ENCODE data around the gene GNS.
A peak's percentile ranks its signal among the peaks of the same experiment; 100 is the strongest.

The GNS gene

GRCh38 chr12:64759035-64759894, at the start of gene GNS:
Gene GNS (minus strand): TSS chr12:64759406. CDS start chr12:64759276, 130 bp downstream.
- DNase-seq, result peak; percentile 96

GRCh38 chr12:64808110-64808509, 48.9 kb upstream of the GNS start:
- no peak for DNase-seq

- DNase-seq, result no peak
These were observed 47.6 kb upstream of the GNS start for GRCh38 chr12:64806593-64807460.

- no peak for DNase-seq
These were observed 47.0 kb upstream of the GNS start for GRCh38 chr12:64806173-64806572.

- peak; percentile 53 for DNase-seq
These were observed 43.1 kb upstream of the GNS start for GRCh38 chr12:64802180-64802775.

- DNase-seq, result no peak
These were observed 42.2 kb upstream of the GNS start for GRCh38 chr12:64801381-64801780.

GRCh38 chr12:64800640-64801039, 41.4 kb upstream of the GNS start:
- DNase-seq, result no peak

- DNase-seq, result no peak
These were observed 39.0 kb upstream of the GNS start for GRCh38 chr12:64798165-64798564.

- no peak for DNase-seq
These were observed 38.0 kb upstream of the GNS start for GRCh38 chr12:64797156-64797555.

- DNase-seq, result peak; percentile 81
These were observed 37.1 kb upstream of the GNS start for GRCh38 chr12:64796205-64796845.

GRCh38 chr12:64794305-64794704, 35.1 kb upstream of the GNS start:
- no peak for DNase-seq

- DNase-seq, result no peak
These were observed 34.4 kb upstream of the GNS start for GRCh38 chr12:64793610-64794009.

- DNase-seq, result no peak
These were observed 32.9 kb upstream of the GNS start for GRCh38 chr12:64792128-64792527.

- no peak for DNase-seq
These were observed 31.8 kb upstream of the GNS start for GRCh38 chr12:64791036-64791435.

- no peak for DNase-seq
These were observed 31.0 kb upstream of the GNS start for GRCh38 chr12:64790166-64790565.

GRCh38 chr12:64785838-64786237, 26.6 kb upstream of the GNS start:
- no peak for DNase-seq

- no peak for DNase-seq
These were observed 23.1 kb upstream of the GNS start for GRCh38 chr12:64782191-64782876.

GRCh38 chr12:64781280-64782190, 22.3 kb upstream of the GNS start:
- DNase-seq, result no peak

- no peak for DNase-seq
These were observed 21.5 kb upstream of the GNS start for GRCh38 chr12:64780531-64781279.

GRCh38 chr12:64780132-64780530, 20.9 kb upstream of the GNS start:
- no peak for DNase-seq

All from CD4-positive, alpha-beta T cell treated with Interleukin-17A for 1 hour (primary cell).